ENCODE measurements around the gene SOBP. TPM values are rescaled to one million over a fixed set of nuclear protein-coding genes. Genes with fewer than 3 reads are reported as not detected.

Gene SOBP
- total and polyA plus RNA-seq, 2 donors (not counting 1 experiment from before 2014, with no cell fraction given) = 0.82 to 1.5 TPM

GRCh38 chr6:107699254-107699653 lies 209.3 kb downstream of the SOBP start:
- intact Hi-C loops (cut with micrococcal nuclease) = no loop called here
- no peaks in the 10 kb centered on the region for H3K79me2 ChIP-seq (ENCODE audit: control insufficient read depth, insufficient read depth, low read length)
- WGBS (ENCODE audit: insufficient coverage) = 81% methylated on average over 6 of the region's 7 CpGs

More at GRCh38 chr6:107699254-107699653, 209.3 kb downstream of the SOBP start:
- H3K4me2 ChIP-seq (replicated peaks; ENCODE audit: low read depth, low read length, poor library complexity, severe bottlenecking) = no peak overlapping the region
- ChIA-PET CTCF (interaction anchor here (0.9 kb wide), 1 partner anchor 381 kb away, joined by 3 read pairs; no protein-coding TSS in a partner anchor), POLR2A (no interaction called here)
- no peak overlapping the region for H3K9ac ChIP-seq (ENCODE audit: low read length)
- no peaks in the 10 kb centered on the region for H3K27me3 ChIP-seq (replicated peaks in 1 of 4; ENCODE audit: control extremely low read depth in 1 of 4, control insufficient read depth in 3 of 4, insufficient read depth in 4 of 4, low read length in 3 of 4)
- H3K27ac ChIP-seq (ENCODE audit: low read length in 2 of 2) = no peak overlapping the region
- Mint-ChIP-seq H3K9me3 (ENCODE audit: insufficient read depth) (no peaks in the 10 kb centered on the region), H3K4me1 (no peaks in the 10 kb centered on the region), H3K27me3 (peaks cover 16% of the 10 kb centered on the region), H3K4me3 (no peak overlapping the region), H3K27ac (no peak overlapping the region)
- ATAC-seq (ENCODE audit: low read depth) = no peak
- no peaks in the 10 kb centered on the region for H4K20me1 ChIP-seq (ENCODE audit: control insufficient read depth, insufficient read depth, low read length, poor library complexity, severe bottlenecking)
- H2AFZ ChIP-seq (ENCODE audit: insufficient read depth, low read depth, low read length, poor library complexity, severe bottlenecking) = no peak overlapping the region
- peaks cover 0 to 6% (median 0%) of the 10 kb centered on the region in 3 donors for H3K9me3 ChIP-seq (ENCODE audit: control extremely low read depth in 1 of 3, control insufficient read depth in 2 of 3, insufficient read depth in 1 of 3, low read length in 2 of 3)
- H3K4me1 ChIP-seq (ENCODE audit: control insufficient read depth in 2 of 2, insufficient read depth in 2 of 2, low read length in 2 of 2) = peaks cover 0 to under 1% of the 10 kb centered on the region in 2 donors
- no peak overlapping the region for H3K4me3 ChIP-seq (ENCODE audit: control extremely low read depth in 1 of 5, extremely low read depth in 1 of 5, insufficient read depth in 1 of 5, low read depth in 2 of 5, low read length in 4 of 5)
- TF ChIP-seq CTCF (IDR thresholded peaks at IDR 0.05) (no peak), EZH2 (IDR thresholded peaks at IDR 0.05; ENCODE audit: borderline replicate concordance, insufficient read depth, low read depth, low read length, poor library complexity, severe bottlenecking) (no peak)
- DNase-seq = no peak
- no peaks in the 10 kb centered on the region for H3K36me3 ChIP-seq (replicated peaks in 1 of 2; ENCODE audit: control extremely low read depth in 1 of 2, control insufficient read depth in 1 of 2, extremely low read depth in 1 of 2, insufficient read depth in 2 of 2, low read length in 1 of 2)
